ENCODE results near the gene C16orf74. TPM values are rescaled to one million over a fixed set of nuclear protein-coding genes. Genes with fewer than 3 reads are reported as not detected.

C16orf74 gene
- total RNA-seq, 1 experiment from 2014 or later: 25.9 TPM

DNA sequence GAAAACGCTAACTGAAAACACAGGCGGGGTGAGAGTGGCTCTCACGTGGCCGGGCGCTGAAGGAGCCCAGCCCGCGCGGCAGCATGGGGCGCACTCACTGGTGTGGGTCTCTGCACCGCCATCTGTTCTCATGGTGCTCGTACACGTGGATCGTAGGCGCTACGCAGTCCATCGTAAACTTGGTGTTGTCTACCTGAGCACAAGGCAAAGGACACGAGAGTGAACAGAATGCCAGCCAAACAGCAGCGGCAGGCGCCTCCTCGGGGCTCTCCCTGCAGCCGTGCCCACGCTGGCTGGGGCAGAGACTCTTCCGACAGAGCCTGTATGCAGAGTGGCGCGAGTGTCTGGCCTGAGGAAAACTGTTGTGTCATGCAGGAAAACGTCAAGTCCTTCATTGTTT is 29.4 kb upstream of the C16orf74 start:
- in situ Hi-C loops (cut with HindIII; ENCODE audit: low pct_unique_long_range_greater_than_20kb, low sequenced_read_pairs): no loop called here
- no peak for DNase-seq (ENCODE audit: low read depth)

DNA sequence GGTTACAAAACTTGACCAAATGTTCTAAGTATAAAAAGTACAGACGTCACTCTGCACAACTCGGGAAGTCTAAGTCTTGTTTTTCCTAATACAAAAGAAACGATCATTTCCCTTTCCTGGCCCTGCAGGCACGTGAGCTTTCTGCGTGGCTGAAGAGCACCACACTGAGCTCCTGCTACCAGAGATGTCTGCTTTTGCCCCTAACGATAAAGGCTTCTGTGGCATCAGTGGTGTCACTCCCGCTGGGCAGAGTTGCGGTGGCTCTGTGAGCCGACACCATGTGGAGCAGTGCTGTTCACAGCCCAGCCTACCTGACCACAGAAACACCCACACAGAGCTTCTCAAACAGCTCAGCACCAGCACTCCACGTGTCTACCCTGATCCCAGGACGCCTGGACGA is 28.0 kb upstream of the C16orf74 start:
- DNase-seq (ENCODE audit: low read depth): no peak
- in situ Hi-C loops (cut with HindIII; ENCODE audit: low pct_unique_long_range_greater_than_20kb, low sequenced_read_pairs): no loop called here

DNA sequence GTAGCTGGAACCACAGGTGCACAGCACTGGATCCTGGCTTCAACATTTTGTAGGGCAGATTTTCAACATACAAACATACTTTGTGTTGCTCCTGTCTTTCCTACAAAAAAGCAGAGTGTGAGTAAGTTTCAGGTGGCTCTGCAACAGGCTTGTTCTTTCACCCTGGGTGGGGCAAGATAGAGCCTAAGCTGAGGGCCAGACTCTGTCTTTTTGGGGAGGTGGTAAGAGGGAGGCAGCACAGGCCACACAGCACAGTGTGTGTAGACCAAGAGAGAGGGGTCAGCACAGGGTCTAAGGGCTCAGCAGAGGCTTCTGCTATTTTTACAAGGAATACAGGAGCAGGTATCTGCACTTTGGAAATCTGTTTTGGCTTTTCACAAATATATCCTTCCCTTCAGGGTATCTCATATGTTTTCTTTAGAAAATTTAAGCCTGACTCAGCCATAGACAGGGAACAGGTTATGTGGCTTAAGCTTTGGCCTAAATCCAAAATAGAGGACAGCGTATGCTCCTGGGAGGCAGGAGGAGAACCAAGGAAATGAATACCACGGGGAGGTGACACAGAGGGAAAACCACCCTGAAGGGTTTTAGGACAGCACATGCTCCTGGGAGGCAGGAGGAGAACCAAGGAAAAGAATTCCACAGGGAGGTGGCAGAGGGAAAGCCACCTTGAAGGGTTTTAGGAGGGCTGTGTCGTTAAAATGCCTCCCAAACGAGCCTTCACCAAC is 26.9 kb upstream of the C16orf74 start:
- peak; percentile 11 for DNase-seq (ENCODE audit: low read depth)

DNA sequence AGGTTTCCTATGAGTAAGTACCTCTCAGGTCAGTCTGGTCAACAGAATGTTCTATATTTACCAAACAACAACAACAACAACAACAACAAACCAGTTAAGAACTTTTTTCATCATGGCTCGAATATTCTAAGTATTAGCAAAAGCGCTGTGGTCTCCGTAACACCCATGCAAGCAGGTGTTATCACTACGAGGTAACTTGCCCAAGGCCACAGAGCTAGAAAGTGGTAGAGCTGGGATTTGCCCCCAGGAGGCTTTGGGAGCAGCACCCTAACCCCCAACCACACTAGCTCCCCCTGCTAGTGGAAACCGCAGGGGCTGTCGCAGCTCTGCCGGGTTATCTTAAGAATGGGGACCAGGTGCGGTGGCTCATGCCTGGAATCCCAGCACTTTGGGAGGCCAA is 23.9 kb upstream of the C16orf74 start:
- DNase-seq (ENCODE audit: low read depth): no peak
- in situ Hi-C loops (cut with HindIII; ENCODE audit: low pct_unique_long_range_greater_than_20kb, low sequenced_read_pairs): no loop called here

More for the DNA sequence above, 26.9 kb upstream of the C16orf74 start:
- in situ Hi-C loops (cut with HindIII; ENCODE audit: low pct_unique_long_range_greater_than_20kb, low sequenced_read_pairs): no loop called here

DNA sequence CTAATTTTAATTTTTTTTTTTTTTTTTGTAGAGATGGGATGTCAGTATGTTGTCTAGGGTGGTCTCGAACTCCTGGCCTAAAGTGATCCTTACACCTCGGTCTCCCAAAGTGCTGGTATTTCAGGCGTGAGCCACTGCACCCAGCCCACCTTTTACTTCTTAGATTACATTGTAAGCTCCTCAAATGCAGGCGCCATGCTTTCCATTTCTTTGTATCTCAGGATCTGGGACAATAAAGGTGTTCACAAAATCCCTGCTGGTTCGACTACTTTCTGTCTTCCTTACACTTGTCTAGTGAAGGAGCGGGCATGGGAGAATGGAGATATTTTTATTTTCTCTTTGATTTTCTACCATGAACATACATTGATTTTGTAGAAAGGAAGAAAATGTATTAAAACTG is 23.2 kb upstream of the C16orf74 start:
- DNase-seq (ENCODE audit: low read depth): no peak
- in situ Hi-C loops (cut with HindIII; ENCODE audit: low pct_unique_long_range_greater_than_20kb, low sequenced_read_pairs): no loop called here

DNA sequence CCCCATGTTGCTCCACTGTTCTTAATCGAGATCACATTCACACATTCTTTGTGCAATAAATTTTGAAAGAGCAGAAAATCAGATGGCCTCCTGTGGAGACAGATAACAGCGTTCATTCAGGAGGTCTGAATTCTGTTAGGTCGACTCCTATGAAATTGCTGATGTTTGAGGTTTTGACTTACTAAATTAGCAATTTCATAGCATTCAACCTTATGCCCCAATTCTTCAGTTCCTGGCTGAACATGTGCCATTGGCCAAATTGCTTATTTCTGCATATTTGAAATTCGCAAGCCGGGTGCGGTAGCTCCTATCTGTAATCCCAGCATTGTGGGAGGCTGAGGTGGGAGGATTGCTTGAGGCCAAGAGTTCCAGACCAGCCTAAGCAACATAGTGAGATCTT is 22.1 kb upstream of the C16orf74 start:
- in situ Hi-C loops (cut with HindIII; ENCODE audit: low pct_unique_long_range_greater_than_20kb, low sequenced_read_pairs): no loop called here
- no peak for DNase-seq (ENCODE audit: low read depth)

DNA sequence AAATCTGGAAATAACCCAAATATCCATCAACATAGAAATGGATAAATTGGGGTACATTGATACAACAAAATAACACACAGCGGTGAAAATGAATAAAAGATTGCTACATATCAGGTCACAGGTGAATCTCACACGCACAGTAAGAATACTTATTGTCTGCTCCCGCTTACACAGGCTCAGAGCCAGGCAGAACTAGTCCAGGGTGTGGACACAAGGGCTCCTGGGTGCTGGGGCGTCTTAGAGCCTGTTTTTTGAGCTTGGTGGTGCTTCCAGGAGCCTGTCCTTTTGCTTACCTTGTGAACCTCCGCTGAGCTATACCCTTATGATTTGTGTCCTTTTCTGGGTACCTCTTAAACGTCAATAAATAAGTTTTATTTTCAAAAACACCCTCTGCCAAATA is 19.8 kb upstream of the C16orf74 start:
- in situ Hi-C loops (cut with HindIII; ENCODE audit: low pct_unique_long_range_greater_than_20kb, low sequenced_read_pairs): no loop called here

DNA sequence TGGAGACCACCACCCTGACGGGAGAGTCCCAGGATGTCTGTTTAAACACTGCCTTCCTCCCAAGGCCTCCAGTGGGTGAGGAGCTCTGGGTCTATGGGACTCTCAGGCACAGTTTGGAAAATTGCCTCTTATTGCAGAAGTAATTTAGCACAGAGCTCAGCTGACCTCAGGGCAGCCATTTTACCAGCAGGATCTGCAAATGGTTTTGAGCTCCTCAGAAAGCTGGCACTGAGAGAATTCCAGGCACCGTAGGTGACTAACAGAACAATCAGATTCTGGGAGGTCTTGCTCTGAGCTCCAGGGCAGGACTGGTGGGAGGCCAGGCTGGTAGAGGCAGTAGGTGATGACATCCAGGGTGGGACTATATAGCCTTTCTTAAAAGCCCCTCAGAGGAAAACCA is 17.3 kb upstream of the C16orf74 start:
- in situ Hi-C loops (cut with HindIII; ENCODE audit: low pct_unique_long_range_greater_than_20kb, low sequenced_read_pairs): no loop called here
- no peak for DNase-seq (ENCODE audit: low read depth)

More for the DNA sequence above, 19.8 kb upstream of the C16orf74 start:
- no peak for DNase-seq (ENCODE audit: low read depth)

DNA sequence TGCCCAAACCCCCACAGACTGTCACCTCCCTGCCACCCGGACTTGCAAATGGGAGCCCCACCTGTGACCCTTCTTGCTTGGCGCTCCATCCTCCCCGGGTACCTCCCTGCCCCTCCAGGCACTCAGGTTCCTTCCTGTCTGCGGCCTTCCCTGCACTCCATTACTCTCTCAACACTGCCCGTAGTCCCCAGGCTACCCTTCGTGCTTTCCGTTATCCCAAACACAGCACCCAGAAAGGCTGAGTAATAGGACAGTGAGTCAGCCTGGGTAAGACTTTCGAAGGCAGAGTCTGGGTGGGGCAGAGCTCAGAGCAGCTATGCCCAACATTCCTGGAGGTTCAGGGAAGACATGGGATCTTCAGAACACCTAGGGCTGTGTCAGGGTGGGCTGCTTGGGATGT is 16.6 kb upstream of the C16orf74 start:
- in situ Hi-C loops (cut with HindIII; ENCODE audit: low pct_unique_long_range_greater_than_20kb, low sequenced_read_pairs): no loop called here
- DNase-seq (ENCODE audit: low read depth): peak; percentile 46

DNA sequence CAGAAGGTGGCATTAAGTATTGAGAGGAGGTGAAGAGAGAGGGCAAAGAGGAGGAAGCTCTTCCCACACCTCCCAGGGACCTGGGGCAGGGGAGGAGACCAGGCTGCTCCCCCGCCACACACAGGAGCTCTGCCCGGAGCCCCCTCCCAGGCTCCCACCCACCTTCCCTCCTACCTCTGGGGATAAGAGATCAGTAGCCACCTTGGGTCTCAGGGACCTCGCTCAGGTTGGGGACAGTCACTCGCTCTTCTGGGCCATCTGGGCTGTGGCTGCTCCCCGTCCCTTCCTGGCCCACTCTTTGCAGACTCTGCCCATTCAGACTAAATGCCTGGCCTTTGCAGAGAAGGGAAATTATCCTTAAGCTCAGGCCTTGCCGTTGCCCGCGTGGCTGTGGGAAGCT is 14.9 kb upstream of the C16orf74 start:
- in situ Hi-C loops (cut with HindIII; ENCODE audit: low pct_unique_long_range_greater_than_20kb, low sequenced_read_pairs): no loop called here
- no peak for DNase-seq (ENCODE audit: low read depth)

DNA sequence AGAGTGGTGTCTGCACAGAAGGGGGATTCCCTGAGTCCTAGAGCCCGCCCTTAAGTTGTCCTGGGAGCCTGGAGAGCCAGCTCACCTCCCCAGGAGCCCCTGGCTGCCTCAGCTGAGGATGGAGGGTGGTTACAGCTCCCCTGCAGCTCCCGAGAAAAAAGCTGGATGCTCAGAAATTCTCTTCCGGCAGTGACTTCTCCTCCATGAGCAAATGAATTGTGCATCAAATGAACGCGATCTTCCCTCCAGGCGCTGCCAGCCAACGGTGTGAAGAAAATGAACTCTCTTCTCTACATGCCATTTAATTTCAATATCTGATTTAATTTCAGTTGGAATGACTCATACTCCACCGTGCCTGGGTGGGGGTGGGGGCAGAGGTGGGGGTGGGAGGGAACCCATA is 14.3 kb upstream of the C16orf74 start:
- DNase-seq (ENCODE audit: low read depth): no peak
- in situ Hi-C loops (cut with HindIII; ENCODE audit: low pct_unique_long_range_greater_than_20kb, low sequenced_read_pairs): no loop called here

DNA sequence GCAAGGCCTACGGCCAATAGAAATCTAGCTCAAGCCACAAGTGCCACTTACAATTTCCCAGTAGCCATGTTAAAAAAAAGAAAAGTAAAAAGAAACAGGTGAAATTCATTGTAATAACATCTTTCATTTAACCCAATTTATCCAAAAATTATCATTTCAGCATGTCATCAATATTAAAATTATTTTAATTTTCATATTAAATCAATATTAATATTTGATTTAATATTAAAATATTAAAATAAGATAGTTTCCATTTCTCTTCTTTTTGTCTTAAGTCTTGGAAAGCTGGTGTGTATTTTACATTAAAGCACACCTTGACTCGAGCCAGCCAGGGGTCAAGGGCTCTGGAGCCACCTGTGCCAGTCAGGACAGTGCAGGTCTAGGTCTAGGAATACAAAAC is 12.7 kb upstream of the C16orf74 start:
- no peak for DNase-seq (ENCODE audit: low read depth)
- in situ Hi-C loops (cut with HindIII; ENCODE audit: low pct_unique_long_range_greater_than_20kb, low sequenced_read_pairs): no loop called here

DNA sequence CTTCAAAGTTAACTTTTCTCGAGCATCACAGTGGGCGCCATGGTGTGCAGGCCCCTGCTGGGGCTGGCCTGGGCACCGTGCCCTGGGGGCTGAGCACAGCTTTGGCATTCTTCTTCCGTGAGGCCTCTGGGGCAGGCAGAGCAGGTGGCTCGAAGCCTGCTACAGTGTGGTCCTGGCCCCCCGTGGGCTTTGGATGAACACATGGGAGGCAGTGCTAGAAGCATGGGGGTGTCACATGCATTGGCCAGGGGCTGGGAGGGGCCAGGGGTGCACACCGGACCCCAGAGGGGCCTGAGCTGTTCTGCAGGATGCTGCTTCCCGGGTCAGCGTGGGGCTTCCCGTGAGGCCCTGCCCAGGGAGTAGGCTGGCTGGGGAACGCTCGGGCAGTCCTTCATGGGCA is 12.1 kb upstream of the C16orf74 start:
- DNase-seq (ENCODE audit: low read depth): no peak
- in situ Hi-C loops (cut with HindIII; ENCODE audit: low pct_unique_long_range_greater_than_20kb, low sequenced_read_pairs): no loop called here

DNA sequence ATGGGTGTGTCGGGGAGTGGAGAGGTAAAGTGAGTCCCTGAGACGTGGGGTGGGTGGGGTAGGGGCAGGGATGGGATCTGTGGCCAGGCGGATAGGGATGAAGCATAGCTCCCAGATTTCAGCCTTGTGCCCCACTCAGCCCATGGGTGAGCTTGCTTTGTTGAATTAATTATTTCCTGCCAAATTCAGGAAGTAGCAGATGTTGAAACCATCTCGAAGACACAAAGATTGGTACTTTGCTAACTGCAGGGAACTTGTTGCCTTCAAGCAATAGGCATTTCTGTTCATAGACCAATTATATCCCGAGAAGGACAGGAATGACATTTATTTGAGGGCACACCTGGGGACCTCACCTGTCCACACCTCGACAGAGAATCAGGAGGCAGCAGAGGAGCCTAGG is 11.0 kb upstream of the C16orf74 start:
- in situ Hi-C loops (cut with HindIII; ENCODE audit: low pct_unique_long_range_greater_than_20kb, low sequenced_read_pairs): no loop called here

DNA sequence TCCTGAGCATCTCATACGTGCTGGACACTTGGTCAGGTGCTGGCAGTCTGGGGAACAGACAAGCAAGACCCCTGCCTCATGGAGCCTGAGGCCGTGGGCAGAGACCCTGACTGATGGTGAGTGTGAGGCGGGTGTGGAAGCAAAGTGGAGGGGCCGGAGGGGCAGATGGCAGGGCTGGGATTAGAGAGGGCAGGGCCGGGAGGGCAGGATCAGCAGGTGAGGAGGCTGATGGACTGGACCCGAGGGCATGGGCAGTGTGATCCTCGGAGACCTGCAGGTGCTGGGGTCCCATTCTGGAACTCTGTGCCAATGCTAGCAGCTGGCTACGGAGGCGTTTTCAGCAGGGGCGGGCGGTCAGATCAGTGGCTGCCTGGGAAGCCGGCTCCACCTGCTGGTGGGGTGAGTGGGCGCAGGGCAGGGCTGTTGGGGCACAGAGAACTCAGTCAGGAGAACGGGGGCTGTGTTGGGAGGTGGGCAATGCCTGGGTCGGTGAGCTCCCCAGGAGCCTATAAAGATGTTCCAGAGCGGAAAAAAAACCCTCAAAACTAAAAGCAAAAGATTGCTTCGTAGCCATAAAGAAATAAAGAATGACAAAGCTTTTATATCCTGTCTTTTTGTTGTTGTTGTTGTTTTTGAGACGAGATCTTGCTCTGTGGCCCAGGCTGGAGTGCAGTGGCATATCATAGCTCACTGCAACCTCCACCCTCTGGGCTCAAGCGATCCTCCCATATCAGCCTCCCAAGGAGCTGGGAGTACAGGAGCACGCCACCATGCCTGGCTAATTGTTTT is 8.9 kb upstream of the C16orf74 start:
- in situ Hi-C loops (cut with HindIII; ENCODE audit: low pct_unique_long_range_greater_than_20kb, low sequenced_read_pairs): no loop called here
- DNase-seq (ENCODE audit: low read depth): no peak

More for the DNA sequence above, 11.0 kb upstream of the C16orf74 start:
- no peak for DNase-seq (ENCODE audit: low read depth)

DNA sequence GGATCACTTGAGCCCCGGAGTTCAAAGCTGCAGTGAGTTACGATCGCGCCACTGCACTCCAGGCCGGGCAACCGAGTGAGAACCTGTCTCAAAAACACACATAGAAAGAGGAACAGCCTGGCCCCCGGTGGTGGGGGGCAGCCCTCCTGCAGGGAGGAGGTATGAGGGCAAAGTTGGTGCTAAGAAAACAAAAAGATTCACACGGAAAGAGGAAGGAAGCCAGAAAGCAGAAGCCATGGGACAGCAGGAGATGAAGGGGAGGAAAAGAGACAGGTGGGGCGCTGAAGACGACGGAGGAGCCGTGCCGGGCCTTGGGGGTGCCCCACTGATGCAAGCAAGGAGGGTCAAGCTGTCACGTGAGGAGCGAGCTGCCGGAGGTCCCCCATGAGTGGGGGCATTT is 8.2 kb upstream of the C16orf74 start:
- DNase-seq (ENCODE audit: low read depth): no peak
- in situ Hi-C loops (cut with HindIII; ENCODE audit: low pct_unique_long_range_greater_than_20kb, low sequenced_read_pairs): no loop called here

DNA sequence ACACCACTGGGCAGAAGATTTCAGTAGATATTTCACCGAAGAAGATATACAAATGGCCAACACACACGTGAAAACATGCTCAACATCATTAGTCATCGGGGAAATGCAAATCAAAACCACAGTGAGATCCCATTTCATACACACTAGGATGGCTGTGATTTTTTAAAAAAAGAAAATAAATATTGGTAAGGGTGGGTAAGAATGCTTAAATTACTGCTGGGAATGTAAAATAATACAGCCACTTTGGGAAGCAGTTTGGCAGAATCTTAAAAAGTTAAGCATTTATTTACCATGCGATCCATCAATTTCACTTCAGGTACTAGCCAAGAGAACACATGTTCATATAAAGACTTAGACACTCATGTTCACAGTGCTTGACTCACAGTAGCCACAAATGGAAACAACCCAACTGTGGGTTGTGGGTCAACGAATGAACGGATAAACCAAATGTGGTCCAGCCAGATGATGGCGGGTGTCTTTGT is 6.5 kb upstream of the C16orf74 start:
- peak; percentile 58 for DNase-seq (ENCODE audit: low read depth)
- in situ Hi-C loops (cut with HindIII; ENCODE audit: low pct_unique_long_range_greater_than_20kb, low sequenced_read_pairs): no loop called here

DNA sequence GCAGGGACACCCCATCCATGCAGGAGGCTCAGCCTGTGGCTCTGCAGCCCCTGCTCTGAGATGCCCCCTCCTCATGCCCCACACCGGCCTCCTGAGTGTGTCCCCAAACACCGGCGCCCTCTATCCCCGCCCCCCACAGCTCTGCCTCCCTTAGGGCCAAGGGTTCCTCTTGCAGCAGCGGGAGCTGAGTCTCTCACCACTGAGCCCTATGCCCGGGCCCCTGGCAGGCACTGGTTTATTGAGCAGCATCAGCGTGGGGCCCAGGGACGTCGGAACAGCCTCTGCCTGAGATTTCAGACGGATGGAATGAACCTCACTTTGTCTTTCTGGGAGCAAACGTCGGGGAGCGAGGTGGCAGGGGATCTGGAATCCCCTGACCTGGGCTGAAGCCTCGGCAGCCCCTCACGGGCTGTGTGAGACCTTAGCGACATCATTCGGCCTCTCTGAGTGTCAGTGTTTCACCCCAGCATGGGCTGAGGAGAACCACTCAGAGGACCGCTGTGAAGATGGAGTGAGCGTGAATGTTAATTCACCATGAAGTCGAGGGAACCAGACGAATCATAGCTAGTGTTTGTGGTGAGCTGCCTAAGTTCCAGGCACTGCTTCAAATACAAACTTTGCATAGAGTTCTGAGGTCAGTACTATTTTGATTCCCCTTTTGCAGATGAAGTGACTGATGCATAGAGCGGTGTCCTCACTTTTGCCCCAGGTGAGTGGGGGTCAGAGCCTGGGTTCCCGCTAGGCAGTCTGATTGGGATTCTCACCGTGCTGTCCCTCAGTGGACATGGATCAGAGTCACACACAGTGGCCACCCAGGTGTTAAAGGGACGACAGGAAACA is 5.3 kb upstream of the C16orf74 start:
- no peak for DNase-seq (ENCODE audit: low read depth)

DNA sequence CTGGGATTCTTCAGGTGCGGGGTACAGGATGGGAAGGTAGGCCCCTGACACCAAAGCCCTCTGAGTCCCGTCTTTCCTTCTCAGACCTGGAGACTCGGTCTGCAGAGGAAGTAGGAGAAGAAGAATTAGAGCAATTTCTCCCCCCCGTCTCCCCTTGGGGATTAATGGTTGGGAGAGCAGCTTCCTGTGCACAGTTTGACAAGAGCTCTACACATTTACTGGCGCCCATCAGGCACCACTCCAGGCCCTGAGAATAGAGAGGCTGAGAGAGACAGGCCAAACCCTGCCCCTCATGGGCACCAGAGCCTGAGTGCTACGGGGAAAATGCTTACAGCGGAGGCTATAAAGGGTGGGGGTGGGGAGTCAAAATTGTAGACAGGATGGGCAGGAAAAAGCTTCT is 3.5 kb upstream of the C16orf74 start:
- no peak for DNase-seq (ENCODE audit: low read depth)
- in situ Hi-C loops (cut with HindIII; ENCODE audit: low pct_unique_long_range_greater_than_20kb, low sequenced_read_pairs): no loop called here

More for the DNA sequence above, 5.3 kb upstream of the C16orf74 start:
- in situ Hi-C loops (cut with HindIII; ENCODE audit: low pct_unique_long_range_greater_than_20kb, low sequenced_read_pairs): no loop called here

Data from Caki2 (cell line).